ENCODE measurements around the gene GARNL3.

DNA sequence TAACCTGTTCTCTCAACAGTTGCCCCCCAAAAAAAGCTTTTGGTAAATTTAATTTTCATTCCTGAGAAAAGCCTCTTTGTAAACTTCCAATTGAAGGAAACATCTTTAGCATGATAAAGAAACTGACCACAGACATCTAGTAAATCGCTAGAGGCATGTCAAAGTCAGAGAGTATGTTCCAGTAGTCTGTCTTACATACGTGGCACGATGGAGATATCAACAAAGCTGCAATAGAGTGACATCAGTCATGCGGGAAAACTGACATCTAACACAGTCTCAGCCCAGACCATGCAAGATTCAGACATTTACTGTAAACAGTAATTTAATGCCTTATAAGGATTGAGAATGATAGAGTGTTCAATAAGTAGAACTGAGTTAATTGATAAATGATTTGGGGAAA lies 45.1 kb downstream of the GARNL3 start:
- TF ChIP-seq EP300 (IDR thresholded peaks at IDR 0.05; ENCODE audit: low read depth in 2 of 2, low read length in 2 of 2) (no peak), EP300 (CRISPR knock-in tag; IDR thresholded peaks at IDR 0.05; ENCODE audit: borderline replicate concordance) (no peak), ZNF652 (CRISPR knock-in tag; IDR thresholded peaks at IDR 0.05; ENCODE audit: borderline replicate concordance, low read depth) (no peak), MTA3 (CRISPR knock-in tag; IDR thresholded peaks at IDR 0.05) (no peak), POLR2AphosphoS5 (IDR thresholded peaks at IDR 0.05; ENCODE audit: low read depth, low read length) (no peak), POLR2A (IDR thresholded peaks at IDR 0.05; ENCODE audit: insufficient read depth in 1 of 2, low read depth in 2 of 2, low read length in 2 of 2) (no peak), YEATS2 (CRISPR knock-in tag; IDR thresholded peaks at IDR 0.05; ENCODE audit: borderline replicate concordance) (no peak), ZNF558 (CRISPR knock-in tag; IDR thresholded peaks at IDR 0.05; ENCODE audit: borderline replicate concordance) (no peak), ZFP62 (CRISPR knock-in tag; IDR thresholded peaks at IDR 0.05) (no peak), NFE2L2 (IDR thresholded peaks at IDR 0.05; ENCODE audit: low read length) (no peak)
- TF ChIP-seq, protein P1, sequence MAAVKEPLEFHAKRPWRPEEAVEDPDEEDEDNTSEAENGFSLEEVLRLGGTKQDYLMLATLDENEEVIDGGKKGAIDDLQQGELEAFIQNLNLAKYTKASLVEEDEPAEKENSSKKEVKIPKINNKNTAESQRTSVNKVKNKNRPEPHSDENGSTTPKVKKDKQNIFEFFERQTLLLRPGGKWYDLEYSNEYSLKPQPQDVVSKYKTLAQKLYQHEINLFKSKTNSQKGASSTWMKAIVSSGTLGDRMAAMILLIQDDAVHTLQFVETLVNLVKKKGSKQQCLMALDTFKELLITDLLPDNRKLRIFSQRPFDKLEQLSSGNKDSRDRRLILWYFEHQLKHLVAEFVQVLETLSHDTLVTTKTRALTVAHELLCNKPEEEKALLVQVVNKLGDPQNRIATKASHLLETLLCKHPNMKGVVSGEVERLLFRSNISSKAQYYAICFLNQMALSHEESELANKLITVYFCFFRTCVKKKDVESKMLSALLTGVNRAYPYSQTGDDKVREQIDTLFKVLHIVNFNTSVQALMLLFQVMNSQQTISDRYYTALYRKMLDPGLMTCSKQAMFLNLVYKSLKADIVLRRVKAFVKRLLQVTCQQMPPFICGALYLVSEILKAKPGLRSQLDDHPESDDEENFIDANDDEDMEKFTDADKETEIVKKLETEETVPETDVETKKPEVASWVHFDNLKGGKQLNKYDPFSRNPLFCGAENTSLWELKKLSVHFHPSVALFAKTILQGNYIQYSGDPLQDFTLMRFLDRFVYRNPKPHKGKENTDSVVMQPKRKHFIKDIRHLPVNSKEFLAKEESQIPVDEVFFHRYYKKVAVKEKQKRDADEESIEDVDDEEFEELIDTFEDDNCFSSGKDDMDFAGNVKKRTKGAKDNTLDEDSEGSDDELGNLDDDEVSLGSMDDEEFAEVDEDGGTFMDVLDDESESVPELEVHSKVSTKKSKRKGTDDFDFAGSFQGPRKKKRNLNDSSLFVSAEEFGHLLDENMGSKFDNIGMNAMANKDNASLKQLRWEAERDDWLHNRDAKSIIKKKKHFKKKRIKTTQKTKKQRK (IDR thresholded peaks at IDR 0.05; ENCODE audit: low read length): no peak
- TF ChIP-seq, protein P2, sequence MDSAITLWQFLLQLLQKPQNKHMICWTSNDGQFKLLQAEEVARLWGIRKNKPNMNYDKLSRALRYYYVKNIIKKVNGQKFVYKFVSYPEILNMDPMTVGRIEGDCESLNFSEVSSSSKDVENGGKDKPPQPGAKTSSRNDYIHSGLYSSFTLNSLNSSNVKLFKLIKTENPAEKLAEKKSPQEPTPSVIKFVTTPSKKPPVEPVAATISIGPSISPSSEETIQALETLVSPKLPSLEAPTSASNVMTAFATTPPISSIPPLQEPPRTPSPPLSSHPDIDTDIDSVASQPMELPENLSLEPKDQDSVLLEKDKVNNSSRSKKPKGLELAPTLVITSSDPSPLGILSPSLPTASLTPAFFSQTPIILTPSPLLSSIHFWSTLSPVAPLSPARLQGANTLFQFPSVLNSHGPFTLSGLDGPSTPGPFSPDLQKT (CRISPR knock-in tag; IDR thresholded peaks at IDR 0.05; ENCODE audit: borderline replicate concordance): no peak
- TF ChIP-seq, protein P3, sequence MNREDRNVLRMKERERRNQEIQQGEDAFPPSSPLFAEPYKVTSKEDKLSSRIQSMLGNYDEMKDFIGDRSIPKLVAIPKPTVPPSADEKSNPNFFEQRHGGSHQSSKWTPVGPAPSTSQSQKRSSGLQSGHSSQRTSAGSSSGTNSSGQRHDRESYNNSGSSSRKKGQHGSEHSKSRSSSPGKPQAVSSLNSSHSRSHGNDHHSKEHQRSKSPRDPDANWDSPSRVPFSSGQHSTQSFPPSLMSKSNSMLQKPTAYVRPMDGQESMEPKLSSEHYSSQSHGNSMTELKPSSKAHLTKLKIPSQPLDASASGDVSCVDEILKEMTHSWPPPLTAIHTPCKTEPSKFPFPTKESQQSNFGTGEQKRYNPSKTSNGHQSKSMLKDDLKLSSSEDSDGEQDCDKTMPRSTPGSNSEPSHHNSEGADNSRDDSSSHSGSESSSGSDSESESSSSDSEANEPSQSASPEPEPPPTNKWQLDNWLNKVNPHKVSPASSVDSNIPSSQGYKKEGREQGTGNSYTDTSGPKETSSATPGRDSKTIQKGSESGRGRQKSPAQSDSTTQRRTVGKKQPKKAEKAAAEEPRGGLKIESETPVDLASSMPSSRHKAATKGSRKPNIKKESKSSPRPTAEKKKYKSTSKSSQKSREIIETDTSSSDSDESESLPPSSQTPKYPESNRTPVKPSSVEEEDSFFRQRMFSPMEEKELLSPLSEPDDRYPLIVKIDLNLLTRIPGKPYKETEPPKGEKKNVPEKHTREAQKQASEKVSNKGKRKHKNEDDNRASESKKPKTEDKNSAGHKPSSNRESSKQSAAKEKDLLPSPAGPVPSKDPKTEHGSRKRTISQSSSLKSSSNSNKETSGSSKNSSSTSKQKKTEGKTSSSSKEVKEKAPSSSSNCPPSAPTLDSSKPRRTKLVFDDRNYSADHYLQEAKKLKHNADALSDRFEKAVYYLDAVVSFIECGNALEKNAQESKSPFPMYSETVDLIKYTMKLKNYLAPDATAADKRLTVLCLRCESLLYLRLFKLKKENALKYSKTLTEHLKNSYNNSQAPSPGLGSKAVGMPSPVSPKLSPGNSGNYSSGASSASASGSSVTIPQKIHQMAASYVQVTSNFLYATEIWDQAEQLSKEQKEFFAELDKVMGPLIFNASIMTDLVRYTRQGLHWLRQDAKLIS (CRISPR knock-in tag; IDR thresholded peaks at IDR 0.05): no peak
- TF ChIP-seq, protein P4, sequence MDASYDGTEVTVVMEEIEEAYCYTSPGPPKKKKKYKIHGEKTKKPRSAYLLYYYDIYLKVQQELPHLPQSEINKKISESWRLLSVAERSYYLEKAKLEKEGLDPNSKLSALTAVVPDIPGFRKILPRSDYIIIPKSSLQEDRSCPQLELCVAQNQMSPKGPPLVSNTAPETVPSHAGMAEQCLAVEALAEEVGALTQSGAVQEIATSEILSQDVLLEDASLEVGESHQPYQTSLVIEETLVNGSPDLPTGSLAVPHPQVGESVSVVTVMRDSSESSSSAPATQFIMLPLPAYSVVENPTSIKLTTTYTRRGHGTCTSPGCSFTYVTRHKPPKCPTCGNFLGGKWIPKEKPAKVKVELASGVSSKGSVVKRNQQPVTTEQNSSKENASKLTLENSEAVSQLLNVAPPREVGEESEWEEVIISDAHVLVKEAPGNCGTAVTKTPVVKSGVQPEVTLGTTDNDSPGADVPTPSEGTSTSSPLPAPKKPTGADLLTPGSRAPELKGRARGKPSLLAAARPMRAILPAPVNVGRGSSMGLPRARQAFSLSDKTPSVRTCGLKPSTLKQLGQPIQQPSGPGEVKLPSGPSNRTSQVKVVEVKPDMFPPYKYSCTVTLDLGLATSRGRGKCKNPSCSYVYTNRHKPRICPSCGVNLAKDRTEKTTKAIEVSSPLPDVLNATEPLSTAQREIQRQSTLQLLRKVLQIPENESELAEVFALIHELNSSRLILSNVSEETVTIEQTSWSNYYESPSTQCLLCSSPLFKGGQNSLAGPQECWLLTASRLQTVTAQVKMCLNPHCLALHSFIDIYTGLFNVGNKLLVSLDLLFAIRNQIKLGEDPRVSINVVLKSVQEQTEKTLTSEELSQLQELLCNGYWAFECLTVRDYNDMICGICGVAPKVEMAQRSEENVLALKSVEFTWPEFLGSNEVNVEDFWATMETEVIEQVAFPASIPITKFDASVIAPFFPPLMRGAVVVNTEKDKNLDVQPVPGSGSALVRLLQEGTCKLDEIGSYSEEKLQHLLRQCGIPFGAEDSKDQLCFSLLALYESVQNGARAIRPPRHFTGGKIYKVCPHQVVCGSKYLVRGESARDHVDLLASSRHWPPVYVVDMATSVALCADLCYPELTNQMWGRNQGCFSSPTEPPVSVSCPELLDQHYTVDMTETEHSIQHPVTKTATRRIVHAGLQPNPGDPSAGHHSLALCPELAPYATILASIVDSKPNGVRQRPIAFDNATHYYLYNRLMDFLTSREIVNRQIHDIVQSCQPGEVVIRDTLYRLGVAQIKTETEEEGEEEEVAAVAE (CRISPR knock-in tag; IDR thresholded peaks at IDR 0.05; ENCODE audit: borderline replicate concordance): no peak
